LNCAP (cell line): ENCODE data around the gene RNLS.

Experiments
- CTCF ChIP-seq: fragments of 450-650 bp; IDR thresholded peaks from 2 replicates; pipeline ENCODE4 v1.5.1; 2017; ENCODE audit warnings: mild to moderate bottlenecking

The RNLS gene

GRCh38 chr10:88538048-88538447 is 45.1 kb downstream of the RNLS start:
- TF ChIP-seq CTCF, result no peak

GRCh38 chr10:88537322-88537721 is 45.8 kb downstream of the RNLS start:
- no peak for TF ChIP-seq CTCF

GRCh38 chr10:88536437-88536836 is 46.7 kb downstream of the RNLS start:
- no peak for TF ChIP-seq CTCF

- no peak for TF ChIP-seq CTCF
Observed at GRCh38 chr10:88534072-88534665, 48.9 kb downstream of the RNLS start.

GRCh38 chr10:88531392-88532052 is 51.6 kb downstream of the RNLS start:
- TF ChIP-seq CTCF, result no peak

GRCh38 chr10:88530629-88531391 is 52.3 kb downstream of the RNLS start:
- no peak for TF ChIP-seq CTCF

- no peak for TF ChIP-seq CTCF
Observed at GRCh38 chr10:88530093-88530492, 53.0 kb downstream of the RNLS start.
